ENCODE results near the gene NR1H4.
A peak's percentile ranks its signal among the peaks of the same experiment; 100 is the strongest.

NR1H4 gene

DNA sequence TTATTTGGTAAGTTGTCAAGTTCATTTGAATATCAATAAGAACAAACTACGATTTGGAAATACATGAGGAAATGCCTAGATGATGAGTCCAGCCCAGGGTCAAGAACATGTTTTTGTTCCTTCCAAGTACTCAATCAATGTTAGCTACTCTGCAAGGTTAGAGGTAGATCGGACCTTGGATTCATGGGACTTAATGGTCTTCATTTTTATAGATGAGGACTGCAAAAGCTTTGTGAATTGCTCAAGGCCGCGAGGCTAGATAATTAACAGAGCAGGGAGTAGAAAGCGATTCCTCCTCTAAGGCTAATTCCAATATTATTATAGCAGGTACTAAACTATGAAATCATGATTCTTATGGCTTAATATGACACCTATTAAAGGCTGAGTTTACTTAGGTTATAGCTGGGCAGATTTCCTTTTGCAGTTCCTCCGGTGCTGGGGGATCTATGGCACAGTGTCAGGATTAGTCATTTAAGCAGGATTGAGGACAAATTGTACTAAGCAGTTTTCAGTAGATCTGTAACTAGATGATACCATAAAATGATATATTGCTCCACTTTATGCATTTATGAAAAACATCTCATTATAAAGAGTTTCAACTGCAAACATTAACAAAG lies 19.8 kb downstream of the NR1H4 start:
- H3K27ac ChIP-seq = no peak overlapping the region
- no peak for TF ChIP-seq ZFX (IDR thresholded peaks at IDR 0.05; ENCODE audit: borderline replicate concordance)
- TF ChIP-seq, protein P1, sequence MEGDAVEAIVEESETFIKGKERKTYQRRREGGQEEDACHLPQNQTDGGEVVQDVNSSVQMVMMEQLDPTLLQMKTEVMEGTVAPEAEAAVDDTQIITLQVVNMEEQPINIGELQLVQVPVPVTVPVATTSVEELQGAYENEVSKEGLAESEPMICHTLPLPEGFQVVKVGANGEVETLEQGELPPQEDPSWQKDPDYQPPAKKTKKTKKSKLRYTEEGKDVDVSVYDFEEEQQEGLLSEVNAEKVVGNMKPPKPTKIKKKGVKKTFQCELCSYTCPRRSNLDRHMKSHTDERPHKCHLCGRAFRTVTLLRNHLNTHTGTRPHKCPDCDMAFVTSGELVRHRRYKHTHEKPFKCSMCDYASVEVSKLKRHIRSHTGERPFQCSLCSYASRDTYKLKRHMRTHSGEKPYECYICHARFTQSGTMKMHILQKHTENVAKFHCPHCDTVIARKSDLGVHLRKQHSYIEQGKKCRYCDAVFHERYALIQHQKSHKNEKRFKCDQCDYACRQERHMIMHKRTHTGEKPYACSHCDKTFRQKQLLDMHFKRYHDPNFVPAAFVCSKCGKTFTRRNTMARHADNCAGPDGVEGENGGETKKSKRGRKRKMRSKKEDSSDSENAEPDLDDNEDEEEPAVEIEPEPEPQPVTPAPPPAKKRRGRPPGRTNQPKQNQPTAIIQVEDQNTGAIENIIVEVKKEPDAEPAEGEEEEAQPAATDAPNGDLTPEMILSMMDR (IDR thresholded peaks at IDR 0.05) = no peak

DNA sequence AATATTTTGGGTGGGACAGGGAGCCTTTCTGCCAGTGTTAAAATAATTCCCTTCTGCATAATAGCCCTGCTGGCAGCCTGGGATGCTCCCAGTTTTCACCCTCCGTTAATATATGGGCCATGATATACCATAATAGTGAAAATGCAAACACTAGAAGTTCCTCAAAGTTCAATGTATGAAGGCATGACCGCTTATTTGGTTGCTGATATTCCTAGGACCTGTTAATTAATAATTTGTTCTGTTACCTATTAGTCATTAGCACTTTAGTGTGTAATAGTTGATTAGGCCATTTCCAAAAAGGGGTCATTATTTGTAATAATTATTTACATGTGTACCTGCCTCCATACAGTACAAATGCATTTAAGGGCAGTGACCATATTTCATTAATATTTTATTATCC lies 20.4 kb downstream of the NR1H4 start:
- TF ChIP-seq ZFX (IDR thresholded peaks at IDR 0.05; ENCODE audit: borderline replicate concordance) = no peak
- TF ChIP-seq, protein P1 (IDR thresholded peaks at IDR 0.05) = no peak
- H3K27ac ChIP-seq = no peak overlapping the region

DNA sequence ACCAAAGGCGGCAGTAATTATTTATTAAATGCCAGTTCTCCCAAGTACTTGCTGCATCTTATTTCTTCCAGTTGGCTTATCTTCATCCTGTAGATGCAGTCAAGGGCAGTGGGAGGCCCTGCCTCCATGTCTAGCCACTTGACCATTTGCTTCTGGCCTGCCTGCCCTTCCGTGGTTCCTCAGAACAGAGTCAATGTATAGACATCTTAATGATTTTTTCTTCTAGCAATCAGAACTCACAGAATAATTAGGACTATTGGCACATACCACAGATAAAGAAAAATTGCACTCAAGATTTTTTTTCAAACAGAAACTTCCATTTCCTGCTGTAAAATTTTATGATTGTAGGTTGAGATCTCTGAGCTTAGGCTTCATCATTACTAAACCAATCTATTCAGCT lies 20.9 kb downstream of the NR1H4 start:
- no peak overlapping the region for H3K27ac ChIP-seq
- TF ChIP-seq, protein P1 (IDR thresholded peaks at IDR 0.05) = no peak
- no peak for TF ChIP-seq ZFX (IDR thresholded peaks at IDR 0.05; ENCODE audit: borderline replicate concordance)

DNA sequence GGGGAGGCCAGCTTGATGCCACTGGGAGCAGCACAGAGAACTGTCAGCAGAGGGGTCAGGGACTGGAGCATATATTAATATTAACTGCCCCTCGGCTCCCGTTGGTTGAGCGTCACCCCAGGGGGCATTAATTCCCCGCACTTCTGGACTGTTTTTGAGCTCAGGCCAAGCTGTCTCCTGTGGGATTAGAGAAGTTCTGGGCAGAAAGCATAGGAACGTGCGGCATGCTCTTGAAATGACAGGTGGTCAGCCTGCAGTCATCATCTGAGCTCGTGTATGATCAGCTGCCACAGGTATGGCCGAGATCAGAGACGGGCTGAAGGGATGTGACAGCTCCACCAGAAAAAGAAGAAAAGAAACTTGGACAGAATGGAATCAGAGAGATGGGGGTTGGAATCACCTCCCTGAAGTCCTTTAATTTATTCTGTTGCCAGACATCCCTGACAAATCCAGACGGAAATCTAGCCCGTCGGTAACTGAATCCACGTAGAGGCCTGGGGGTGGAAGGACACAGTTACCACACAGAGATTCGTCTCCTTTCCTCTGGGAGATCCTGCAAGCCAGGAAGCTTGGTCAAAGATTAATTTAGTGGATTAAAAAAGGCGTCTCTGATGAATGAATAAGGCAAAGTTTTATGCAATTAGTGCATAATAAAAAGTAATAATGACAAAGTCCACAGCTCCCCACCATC lies 23.6 kb downstream of the NR1H4 start:
- H3K27ac ChIP-seq = no peak overlapping the region
- TF ChIP-seq ZFX (IDR thresholded peaks at IDR 0.05; ENCODE audit: borderline replicate concordance) = no peak
- TF ChIP-seq, protein P1 (IDR thresholded peaks at IDR 0.05) = no peak

DNA sequence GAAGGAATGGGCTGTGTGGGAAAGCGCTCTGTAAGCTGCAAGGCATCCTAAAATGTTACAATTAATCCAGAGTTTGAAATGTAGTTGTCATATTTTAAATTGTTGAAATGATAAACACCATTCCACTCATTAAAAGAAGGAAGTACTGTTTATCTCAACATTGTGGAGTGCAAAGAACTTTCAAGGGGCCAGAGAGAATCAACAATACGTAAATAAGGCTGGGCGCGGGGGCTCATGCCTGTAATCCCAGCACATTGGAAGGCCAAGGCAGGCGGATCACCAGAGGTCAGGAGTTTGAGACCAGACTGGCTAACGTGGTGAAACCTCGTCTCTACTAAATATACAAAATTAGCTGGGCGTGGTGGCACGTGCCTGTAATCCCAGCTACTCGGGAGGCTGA lies 24.5 kb downstream of the NR1H4 start:
- no peak for TF ChIP-seq ZFX (IDR thresholded peaks at IDR 0.05; ENCODE audit: borderline replicate concordance)
- TF ChIP-seq, protein P1 (IDR thresholded peaks at IDR 0.05) = no peak
- no peak overlapping the region for H3K27ac ChIP-seq

DNA sequence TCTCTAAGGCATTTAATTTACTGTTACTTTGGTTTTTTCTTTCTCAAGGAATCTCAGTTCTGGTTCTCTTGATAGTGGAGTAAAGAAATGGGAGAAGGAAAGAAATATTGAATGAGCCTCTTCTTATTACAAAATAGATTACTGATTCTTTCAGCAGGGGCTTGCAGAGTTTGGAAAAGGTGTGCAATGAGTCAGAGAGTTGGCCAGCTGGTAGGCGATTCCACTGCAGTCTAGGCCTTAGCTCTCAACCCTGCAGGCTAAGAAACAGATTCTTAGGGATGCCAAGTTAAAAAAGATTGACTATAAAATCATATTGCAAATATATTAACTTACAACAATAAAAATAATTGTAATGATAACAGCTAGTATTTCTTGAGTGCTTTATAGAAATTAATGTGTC lies 25.8 kb downstream of the NR1H4 start:
- TF ChIP-seq, protein P1 (IDR thresholded peaks at IDR 0.05) = no peak
- no peak for TF ChIP-seq ZFX (IDR thresholded peaks at IDR 0.05; ENCODE audit: borderline replicate concordance)
- no peak overlapping the region for H3K27ac ChIP-seq

DNA sequence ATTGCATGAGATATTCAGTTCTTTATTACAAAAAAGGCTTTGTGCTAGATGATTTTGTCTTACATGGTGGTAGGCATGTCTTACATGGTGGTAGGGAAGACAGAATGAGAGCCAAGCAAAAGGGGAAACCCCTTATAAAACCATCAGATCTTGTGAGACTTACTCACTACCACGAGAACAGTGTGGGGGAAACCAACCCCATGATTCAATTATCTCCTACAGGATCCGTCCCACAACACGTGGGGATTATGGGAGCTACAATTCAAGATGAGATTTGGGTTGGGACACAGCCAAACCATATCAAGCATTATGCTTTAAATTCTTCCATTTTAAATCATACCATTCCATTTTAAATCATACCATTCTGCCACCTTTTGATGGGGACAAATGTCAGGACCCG lies 29.1 kb downstream of the NR1H4 start:
- H3K27ac ChIP-seq = peak overlapping the region; percentile 65
